Activated T-cell treated with anti-CD3 and anti-CD28 coated beads, Interleukin-2, amount 50 U/mL, for 4 hours (primary cell): ENCODE measurements around the gene FDX1. TPM values are rescaled to one million over a fixed set of nuclear protein-coding genes. Genes with fewer than 3 reads are reported as not detected.

ENCODE experiments used
- ATAC-seq, 2 donors: fragments of 200-7000 bp; cut with Tn5 transposase; one replicate each; pipeline ENCODE4 v1.10.0; 2021
- DNase-seq: peaks from one replicate; pipeline ENCODE4 v3.0.0-alpha.2; 2020
- H3K27me3 Mint-ChIP-seq: one replicate; pipeline ENCODE4 v1.8.0; 2021; ENCODE audit warnings: low read depth, mixed read lengths
- H3K36me3 Mint-ChIP-seq: one replicate; pipeline ENCODE4 v1.8.0; 2022; ENCODE audit warnings: mixed read lengths; ENCODE audit not compliant: insufficient read depth
- H3K4me1 Mint-ChIP-seq: one replicate; pipeline ENCODE4 v1.8.0; 2021; ENCODE audit warnings: low read depth, mixed read lengths
- H3K4me3 Mint-ChIP-seq: one replicate; pipeline ENCODE4 v1.8.0; 2021; ENCODE audit warnings: mild to moderate bottlenecking, moderate library complexity, mixed read lengths
- H3K9me3 Mint-ChIP-seq: one replicate; pipeline ENCODE4 v1.8.0; 2021; ENCODE audit warnings: mixed read lengths
- total RNA-seq, 3 donors: library from RNA; stranded (reverse); gene quantifications; one replicate each; pipeline ENCODE4 v1.2.1, GENCODE V29; 2021

FDX1 gene
- total RNA-seq, 3 donors from 2014 or later, result 16.0 to 17.1 (median 16.0) TPM

- no peak overlapping the region for H3K4me3 Mint-ChIP-seq
Observed at GRCh38 chr11:110493346-110493745, 63.6 kb downstream of the FDX1 start.

GRCh38 chr11:110497231-110497978, 67.7 kb downstream of the FDX1 start:
- Mint-ChIP-seq H3K9me3 (no peaks in the 10 kb centered on the region), H3K4me1 (no peaks in the 10 kb centered on the region), H3K4me3 (no peak overlapping the region), H3K36me3 (peaks cover 4% of the 10 kb centered on the region), H3K27me3 (peaks cover 4% of the 10 kb centered on the region)
- ATAC-seq (no peak), DNase-seq (no peak)

More at GRCh38 chr11:110493346-110493745, 63.6 kb downstream of the FDX1 start:
- Mint-ChIP-seq H3K27me3 (no peaks in the 10 kb centered on the region), H3K4me1 (no peaks in the 10 kb centered on the region), H3K36me3 (peaks cover 4% of the 10 kb centered on the region), H3K9me3 (no peaks in the 10 kb centered on the region)
- no peak for DNase-seq
- no peak for ATAC-seq

- Mint-ChIP-seq H3K27me3 (peaks cover 4% of the 10 kb centered on the region), H3K9me3 (no peaks in the 10 kb centered on the region), H3K4me3 (no peak overlapping the region), H3K36me3 (no peaks in the 10 kb centered on the region), H3K4me1 (no peaks in the 10 kb centered on the region)
- no peak for DNase-seq
- no peak for ATAC-seq
Observed at GRCh38 chr11:110501428-110501827, 71.7 kb downstream of the FDX1 start.

GRCh38 chr11:110505528-110506284, 76.0 kb downstream of the FDX1 start:
- no peaks in the 10 kb centered on the region for H3K27me3 Mint-ChIP-seq
- ATAC-seq (no peak), DNase-seq (no peak)
- H3K36me3 Mint-ChIP-seq, result no peaks in the 10 kb centered on the region
- H3K9me3 Mint-ChIP-seq, result peaks cover 3% of the 10 kb centered on the region
- no peaks in the 10 kb centered on the region for H3K4me1 Mint-ChIP-seq
- H3K4me3 Mint-ChIP-seq, result no peak overlapping the region

- Mint-ChIP-seq H3K9me3 (peaks cover 3% of the 10 kb centered on the region), H3K4me3 (no peak overlapping the region), H3K36me3 (no peaks in the 10 kb centered on the region), H3K27me3 (no peaks in the 10 kb centered on the region), H3K4me1 (no peaks in the 10 kb centered on the region)
- ATAC-seq (no peak), DNase-seq (no peak)
Observed at GRCh38 chr11:110507328-110507727, 77.6 kb downstream of the FDX1 start.

GRCh38 chr11:110508786-110509185, 79.0 kb downstream of the FDX1 start:
- ATAC-seq (no peak), DNase-seq (no peak)
- no peaks in the 10 kb centered on the region for H3K36me3 Mint-ChIP-seq
- H3K4me3 Mint-ChIP-seq, result no peak overlapping the region
- no peaks in the 10 kb centered on the region for H3K27me3 Mint-ChIP-seq
- H3K9me3 Mint-ChIP-seq, result peaks cover 3% of the 10 kb centered on the region
- H3K4me1 Mint-ChIP-seq, result no peaks in the 10 kb centered on the region

GRCh38 chr11:110509472-110509871, 79.7 kb downstream of the FDX1 start:
- no peaks in the 10 kb centered on the region for H3K36me3 Mint-ChIP-seq
- no peak overlapping the region for H3K4me3 Mint-ChIP-seq
- H3K4me1 Mint-ChIP-seq, result no peaks in the 10 kb centered on the region
- peaks cover 3% of the 10 kb centered on the region for H3K9me3 Mint-ChIP-seq
- H3K27me3 Mint-ChIP-seq, result no peaks in the 10 kb centered on the region
- ATAC-seq (no peak), DNase-seq (no peak)

GRCh38 chr11:110512026-110512425, 82.3 kb downstream of the FDX1 start:
- Mint-ChIP-seq H3K4me1 (no peaks in the 10 kb centered on the region), H3K27me3 (no peaks in the 10 kb centered on the region), H3K36me3 (no peaks in the 10 kb centered on the region), H3K4me3 (no peak overlapping the region), H3K9me3 (peaks cover 2% of the 10 kb centered on the region)
- ATAC-seq (no peak), DNase-seq (no peak)

- no peak for ATAC-seq
- H3K4me3 Mint-ChIP-seq, result no peak overlapping the region
Observed at GRCh38 chr11:110513259-110513801, 83.6 kb downstream of the FDX1 start.

GRCh38 chr11:110513846-110514437, 84.2 kb downstream of the FDX1 start:
- Mint-ChIP-seq H3K27me3 (no peaks in the 10 kb centered on the region), H3K4me3 (no peak overlapping the region), H3K9me3 (peaks cover 3% of the 10 kb centered on the region), H3K4me1 (no peaks in the 10 kb centered on the region), H3K36me3 (no peaks in the 10 kb centered on the region)
- DNase-seq (no peak), ATAC-seq (no peak)

More at GRCh38 chr11:110513259-110513801, 83.6 kb downstream of the FDX1 start:
- no peaks in the 10 kb centered on the region for H3K27me3 Mint-ChIP-seq
- no peaks in the 10 kb centered on the region for H3K36me3 Mint-ChIP-seq
- H3K9me3 Mint-ChIP-seq, result peaks cover under 1% of the 10 kb centered on the region
- no peaks in the 10 kb centered on the region for H3K4me1 Mint-ChIP-seq
- no peak for DNase-seq

Other genes with a start within 250 kb of the FDX1 start
- gene RDX, start 133.3 kb upstream of the FDX1 start, total RNA-seq, result 10 to 100 TPM; 34.6 to 42.3 (median 34.6) TPM